Esophagus muscularis mucosa (tissue), 3 donors: ENCODE measurements around the gene CDCA7L.

Source experiments
- CTCF ChIP-seq, 3 experiments: fragments of 200-600 bp in 2 of 3; fragments of 450-650 bp in 1 of 3; sonication (generic) in 2 of 3; IDR thresholded peaks; one replicate each; pipeline ENCODE4 v1.5.1; 2017 to 2019; ENCODE audit warnings: antibody characterized with exemption in 3 of 3, mild to moderate bottlenecking in 2 of 3, moderate library complexity in 1 of 3
- POLR2A ChIP-seq: fragments of 450-650 bp; IDR thresholded peaks from one replicate; pipeline ENCODE4 v1.6.1; 2017; ENCODE audit warnings: antibody characterized with exemption, moderate library complexity, mild to moderate bottlenecking, low read depth

- TF ChIP-seq POLR2A, result no peak
- TF ChIP-seq CTCF (IDR thresholded peaks at IDR 0.05), result no peak
These were observed 37.0 kb downstream of the CDCA7L start for GRCh38 chr7:21908746-21909145.
